SK-N-MC (cell line): ENCODE measurements around the gene DDX3X.

ENCODE experiments used
- EZH2 ChIP-seq: fragments of 200-600 bp; sonication (generic); IDR thresholded peaks from one replicate; pipeline ENCODE4 v1.6.1; 2017; ENCODE audit warnings: antibody characterized with exemption
- FOXP2 ChIP-seq: optimal IDR thresholded peaks from 2 replicates; pipeline ENCODE3; 2011; ENCODE audit warnings: mild to moderate bottlenecking, moderate library complexity; ENCODE audit not compliant: insufficient read depth; ENCODE audit errors: extremely low read length, control extremely low read depth
- POLR2AphosphoS5 ChIP-seq: IDR thresholded peaks from 2 replicates; pipeline ENCODE4 v1.6.1; 2012; ENCODE audit warnings: mild to moderate bottlenecking, low read depth, low read length, borderline replicate concordance

GRCh38 chrX:41322821-41323603 is 10.9 kb upstream of the DDX3X start:
- no peak for TF ChIP-seq POLR2AphosphoS5
- no peak for TF ChIP-seq EZH2
- TF ChIP-seq FOXP2 = no peak
